GM19438 (cell line): ENCODE results near the gene FOXF1.

Experiments
- ATAC-seq: cut with Tn5 transposase; IDR thresholded peaks from one replicate; pipeline ENCODE4 v1.9.1; 2021; ENCODE audit warnings: low read depth; ENCODE audit not compliant: unreplicated experiment

FOXF1 gene

DNA sequence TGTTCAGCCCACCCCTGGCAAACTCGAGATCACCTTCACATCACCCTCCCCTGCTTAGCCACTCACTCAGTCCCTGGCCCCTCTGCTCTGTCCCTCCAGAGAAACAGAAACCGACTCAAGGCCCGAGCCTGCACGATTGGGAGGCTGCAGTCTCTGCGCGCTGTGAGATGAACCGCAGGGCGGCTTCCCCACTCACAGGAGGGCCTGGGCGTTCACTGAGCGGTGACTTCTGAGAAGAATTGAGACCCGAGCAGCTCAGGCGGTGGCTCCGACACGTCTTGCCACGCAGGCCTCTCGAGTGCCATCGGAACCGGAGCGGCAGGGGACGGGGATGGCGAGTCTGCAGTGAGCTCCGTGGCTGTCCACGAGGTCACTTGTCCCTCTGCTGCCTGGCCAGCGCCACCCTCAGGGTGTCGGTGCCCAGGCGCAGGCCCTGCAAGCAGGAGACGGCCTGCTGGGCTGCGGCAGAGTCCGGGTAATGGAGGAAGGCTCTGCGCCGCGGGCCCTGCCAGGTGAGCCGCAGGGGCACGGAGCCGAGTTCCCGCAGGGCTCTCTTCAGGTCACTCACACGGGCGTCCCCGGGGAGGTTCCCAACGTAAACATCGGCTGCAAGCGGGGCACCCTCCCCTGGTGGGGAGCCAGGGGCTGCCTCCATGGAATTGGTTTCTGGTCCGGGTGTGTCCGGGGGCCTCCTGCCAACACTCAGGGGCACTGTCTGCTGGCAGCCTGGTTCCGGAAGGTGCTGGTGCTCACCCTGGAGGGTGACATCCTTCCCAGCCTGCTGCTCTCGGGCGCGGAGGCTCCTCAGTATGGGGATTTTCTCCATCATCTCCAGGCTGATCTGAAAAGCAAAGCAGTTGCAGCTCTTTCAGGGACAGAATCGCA, 21.6 kb downstream of the FOXF1 start:
- no peak for ATAC-seq

DNA sequence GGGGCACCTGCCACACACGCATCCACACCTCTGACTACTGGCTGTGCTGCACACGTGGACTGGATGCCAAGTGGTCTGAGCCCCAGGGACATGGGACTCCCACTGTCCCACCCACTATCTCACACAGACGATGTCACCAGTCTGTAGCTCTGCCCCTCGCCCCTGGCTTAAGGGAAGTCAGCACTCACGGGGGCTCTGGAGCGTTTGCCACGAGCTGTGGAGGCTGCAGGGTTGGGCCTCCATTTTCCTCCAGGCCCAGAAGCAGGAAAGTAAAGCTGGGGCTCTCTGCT, 22.1 kb downstream of the FOXF1 start:
- ATAC-seq, result no peak

DNA sequence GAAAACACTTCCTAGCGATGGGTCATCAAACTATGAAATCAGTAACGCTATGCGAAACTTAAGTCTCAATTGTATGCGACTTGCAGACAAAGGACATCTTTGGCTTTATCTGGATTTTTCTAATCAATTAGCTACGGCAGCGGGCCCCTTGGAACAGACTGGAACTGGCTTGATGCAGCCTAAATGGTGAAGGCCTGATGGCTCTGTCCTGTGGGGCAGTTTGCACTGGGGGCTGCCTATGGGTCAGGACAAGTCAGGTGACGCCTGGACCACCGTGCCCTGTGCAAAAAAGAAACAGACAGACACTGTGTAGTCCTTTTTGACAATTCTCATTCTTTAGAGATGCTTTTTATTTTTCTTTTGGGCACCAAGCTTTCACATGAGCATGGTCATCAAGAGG, 22.7 kb downstream of the FOXF1 start:
- no peak for ATAC-seq

GRCh38 chr16:86533767-86534351, 23.5 kb downstream of the FOXF1 start:
- ATAC-seq, result no peak

DNA sequence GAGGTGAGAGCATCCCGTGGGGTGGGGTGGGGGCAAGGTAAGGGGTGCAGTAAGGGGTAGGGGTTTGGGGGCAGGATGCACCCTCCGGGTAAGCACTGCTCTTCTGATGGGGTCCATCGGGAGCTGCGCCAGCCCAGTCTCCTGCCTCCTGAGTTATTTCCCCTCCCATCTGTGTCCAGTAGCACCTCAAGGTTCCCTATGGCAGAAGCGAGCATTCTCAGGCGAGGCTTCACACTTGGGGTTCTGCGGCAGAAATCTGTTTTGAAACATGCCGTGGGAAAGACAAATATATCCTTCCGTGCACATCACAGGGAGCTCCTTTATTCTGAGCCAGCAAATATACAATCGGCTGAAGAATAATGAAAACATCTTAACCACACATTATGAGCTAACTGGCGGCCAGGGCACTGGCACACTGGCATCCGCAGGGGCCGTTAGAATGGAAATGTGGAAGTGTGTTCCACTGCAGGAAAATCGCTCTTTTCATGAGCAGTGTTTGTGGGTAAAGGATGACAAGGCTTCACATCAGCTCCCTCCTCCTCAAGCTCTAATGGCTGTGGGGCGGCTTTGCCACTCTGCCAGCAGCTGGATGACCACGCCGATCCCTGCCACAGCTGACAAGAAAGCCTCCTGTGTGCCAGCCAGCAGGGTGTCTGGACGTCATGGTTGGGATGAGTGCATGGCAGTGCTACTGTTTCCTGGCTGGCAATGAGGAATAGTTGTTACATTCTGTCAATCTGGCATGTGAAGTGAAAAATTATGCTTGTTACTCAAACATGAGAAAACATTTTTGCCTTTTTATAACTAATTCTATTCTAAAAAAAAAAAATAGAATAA, 24.7 kb downstream of the FOXF1 start:
- no peak for ATAC-seq

GRCh38 chr16:86536621-86537020, 26.3 kb downstream of the FOXF1 start:
- ATAC-seq, result no peak

GRCh38 chr16:86537486-86537885, 27.2 kb downstream of the FOXF1 start:
- ATAC-seq, result no peak

DNA sequence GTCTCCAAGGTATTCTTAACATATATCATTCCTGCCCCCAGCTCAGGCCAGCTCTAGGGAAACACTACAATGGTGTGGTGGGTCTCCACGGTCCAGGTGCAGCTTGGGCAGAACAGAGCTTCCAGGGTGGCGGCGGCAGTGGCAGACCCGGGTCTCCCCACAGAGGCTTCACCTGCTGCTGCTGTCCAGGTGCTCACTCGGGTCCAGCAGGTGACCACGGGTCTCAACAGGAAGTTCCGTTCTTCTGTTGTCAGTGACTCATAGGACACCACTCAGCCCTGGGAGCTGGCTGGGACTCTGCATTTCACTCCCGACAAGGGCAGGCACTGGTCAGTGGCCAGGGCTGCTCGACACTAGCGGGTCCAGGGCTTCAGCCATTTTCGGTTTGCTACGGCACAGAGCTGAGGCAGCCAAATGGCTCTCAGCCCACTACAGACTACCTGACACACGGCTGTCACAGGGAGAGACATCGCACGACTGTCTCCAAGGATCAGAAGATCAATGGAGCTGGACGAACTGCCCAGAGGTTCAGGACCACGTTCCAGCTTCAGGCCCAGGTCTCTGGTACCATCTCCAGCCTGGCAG, 28.0 kb downstream of the FOXF1 start:
- ATAC-seq, result no peak

DNA sequence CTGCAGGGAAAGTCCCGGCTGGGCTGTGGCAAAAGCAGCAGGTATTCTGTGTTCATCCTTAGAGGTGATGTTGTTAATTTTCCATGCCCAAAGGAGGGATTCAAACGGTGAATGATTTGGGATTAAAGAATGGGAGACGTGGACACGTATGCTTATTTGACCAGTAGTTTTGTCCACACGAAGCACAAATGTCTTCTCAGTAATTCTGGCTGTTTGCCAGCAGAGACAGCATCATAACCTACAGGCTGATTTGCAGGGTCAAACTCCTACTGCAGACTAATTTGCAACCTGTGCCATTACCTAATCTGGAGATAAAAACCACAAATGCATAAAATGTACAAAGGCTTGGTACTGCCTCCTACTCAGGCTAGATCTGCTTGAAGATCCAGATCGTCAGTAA, 30.6 kb downstream of the FOXF1 start:
- no peak for ATAC-seq

- ATAC-seq, result no peak
Measured at GRCh38 chr16:86541560-86541959, 31.2 kb downstream of the FOXF1 start.

GRCh38 chr16:86542756-86543750, 32.7 kb downstream of the FOXF1 start:
- ATAC-seq, result no peak

DNA sequence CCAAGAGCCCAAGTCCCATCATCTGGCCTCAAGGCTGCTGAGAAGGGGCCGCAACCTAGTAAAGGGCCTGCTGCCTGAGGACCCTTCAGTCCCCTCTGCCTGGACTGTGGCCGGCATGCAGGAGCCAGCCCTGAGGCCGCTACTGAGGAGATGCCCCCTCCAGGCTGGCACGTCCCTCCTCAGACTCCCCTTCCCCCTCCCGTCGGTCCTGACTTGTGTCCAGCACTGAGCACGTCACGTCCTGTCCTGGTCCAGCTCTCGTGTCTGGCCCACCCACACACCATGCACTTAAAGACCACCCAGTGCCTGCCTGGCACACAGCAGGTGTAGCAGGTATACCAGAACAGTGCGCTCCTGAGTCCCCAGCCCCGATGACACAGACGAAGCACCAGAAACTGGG, 35.2 kb downstream of the FOXF1 start:
- no peak for ATAC-seq

GRCh38 chr16:86545954-86546637, 35.8 kb downstream of the FOXF1 start:
- no peak for ATAC-seq

GRCh38 chr16:86546638-86547013, 36.3 kb downstream of the FOXF1 start:
- no peak for ATAC-seq

GRCh38 chr16:86547286-86547685, 37.0 kb downstream of the FOXF1 start:
- ATAC-seq, result no peak

- no peak for ATAC-seq
Measured at GRCh38 chr16:86549076-86549892, 39.0 kb downstream of the FOXF1 start.

GRCh38 chr16:86549893-86550190, 39.5 kb downstream of the FOXF1 start:
- no peak for ATAC-seq

- ATAC-seq, result no peak
Measured at GRCh38 chr16:86550281-86550680, 40.0 kb downstream of the FOXF1 start.

DNA sequence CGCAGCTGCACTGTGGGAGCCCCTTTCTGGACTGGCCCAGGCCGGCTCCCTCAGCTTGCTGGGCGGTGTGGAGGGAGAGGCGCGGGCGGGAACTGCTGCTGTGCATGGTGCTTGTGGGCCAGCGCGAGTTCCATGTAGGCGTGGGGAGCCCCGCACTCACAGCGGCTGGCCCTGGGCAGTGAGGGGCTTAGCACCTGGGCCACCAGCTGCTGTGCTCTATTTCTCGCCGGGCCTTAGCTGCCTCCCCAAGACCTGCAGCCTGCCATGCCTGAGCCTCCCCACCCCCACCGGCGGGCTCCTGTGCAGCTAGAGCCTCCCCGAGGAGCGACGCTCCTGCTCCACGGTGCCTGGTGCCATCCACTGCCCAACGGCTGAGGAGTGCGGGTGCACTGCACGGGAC, 43.0 kb downstream of the FOXF1 start:
- no peak for ATAC-seq
